Keratinocyte (primary cell): ENCODE measurements around the gene KLRF2. TPM values are rescaled to one million over a fixed set of nuclear protein-coding genes. Genes with fewer than 3 reads are reported as not detected.

Experiments used
- DNase-seq: peaks from one replicate; pipeline ENCODE4 v3.0.0-alpha.2; 2011; ENCODE audit warnings: low read depth, missing footprints, low spot score
- FAIRE-seq: peaks from 2 replicates; lab custom pipeline; 2011; peaks lifted over from hg19 to GRCh38; lab: Jason Lieb, UNC
- H2AFZ ChIP-seq: 2 replicates; pipeline ENCODE4 v1.6.0; 2012; ENCODE audit warnings: low read length, control low read depth, inconsistent platforms; ENCODE audit not compliant: control insufficient read depth
- H3K27ac ChIP-seq: 2 replicates; pipeline ENCODE4 v1.5.1; 2011; ENCODE audit warnings: low read length; ENCODE audit not compliant: control insufficient read depth, insufficient read depth
- H3K27me3 ChIP-seq: 3 replicates; pipeline ENCODE4 v1.6.0; 2011; ENCODE audit warnings: low read length; ENCODE audit not compliant: control insufficient read depth, insufficient read depth; ENCODE audit errors: extremely low read depth
- H3K36me3 ChIP-seq, 2 experiments: 2 replicates in 1 of 2; 3 replicates in 1 of 2; pipeline ENCODE4 v1.5.1; 2011; ENCODE audit warnings: low read length in 2 of 2, mild to moderate bottlenecking in 1 of 2; ENCODE audit not compliant: control insufficient read depth in 2 of 2, insufficient read depth in 2 of 2; ENCODE audit errors: extremely low read depth in 1 of 2
- H3K4me1 ChIP-seq: 3 replicates; pipeline ENCODE4 v1.5.1; 2011; ENCODE audit warnings: low read length; ENCODE audit not compliant: control insufficient read depth, insufficient read depth; ENCODE audit errors: extremely low read depth
- H3K4me2 ChIP-seq: 3 replicates; pipeline ENCODE4 v1.6.0; 2011; ENCODE audit warnings: low read depth, low read length; ENCODE audit not compliant: control insufficient read depth, insufficient read depth; ENCODE audit errors: extremely low read depth
- H3K4me3 ChIP-seq, 3 experiments: fragments of 200-600 bp in 1 of 3; sonication (generic) in 1 of 3; 2 replicates in 2 of 3; 3 replicates in 1 of 3; pipeline ENCODE4 v1.5.1; 2011 to 2016; ENCODE audit warnings: low read length in 3 of 3, mild to moderate bottlenecking in 3 of 3, control low read depth in 2 of 3, inconsistent platforms in 1 of 3, low read depth in 1 of 3, mixed read lengths in 1 of 3, mixed run types in 1 of 3, moderate library complexity in 1 of 3; ENCODE audit not compliant: control insufficient read depth in 2 of 3, insufficient read depth in 2 of 3; ENCODE audit errors: extremely low read depth in 1 of 3
- H3K79me2 ChIP-seq: 2 replicates; pipeline ENCODE4 v1.6.0; 2012; ENCODE audit warnings: low read length; ENCODE audit not compliant: control insufficient read depth, insufficient read depth
- H3K9ac ChIP-seq: 3 replicates; pipeline ENCODE4 v1.6.0; 2011; ENCODE audit warnings: low read length; ENCODE audit not compliant: control insufficient read depth, insufficient read depth; ENCODE audit errors: extremely low read depth
- H3K9me1 ChIP-seq: 3 replicates; pipeline ENCODE4 v1.6.0; 2011; ENCODE audit warnings: low read length; ENCODE audit not compliant: control insufficient read depth, insufficient read depth; ENCODE audit errors: extremely low read depth
- H3K9me3 ChIP-seq: 2 replicates; pipeline ENCODE4 v1.5.1; 2012; ENCODE audit warnings: low read depth, low read length; ENCODE audit not compliant: control insufficient read depth
- H4K20me1 ChIP-seq: 3 replicates; pipeline ENCODE4 v1.6.0; 2011; ENCODE audit warnings: low read length; ENCODE audit not compliant: control insufficient read depth, insufficient read depth; ENCODE audit errors: extremely low read depth
- CTCF ChIP-seq, 3 experiments: IDR thresholded peaks in 1 of 3; conservative IDR thresholded peaks in 1 of 3; optimal IDR thresholded peaks in 1 of 3; 2 replicates in 2 of 3; 3 replicates in 1 of 3; pipeline versions ENCODE3 to v1.5.1; 2011; ENCODE audit warnings: low read length in 3 of 3, mild to moderate bottlenecking in 3 of 3, moderate library complexity in 2 of 3, control low read depth in 1 of 3, inconsistent platforms in 1 of 3; ENCODE audit not compliant: insufficient read depth in 2 of 3; ENCODE audit errors: extremely low read depth in 1 of 3
- EZH2 ChIP-seq: IDR thresholded peaks from one replicate; pipeline ENCODE4 v1.6.1; 2012; ENCODE audit warnings: inconsistent platforms, mild to moderate bottlenecking, low read length, moderate library complexity
- dilution Hi-C: fragments of 300-500 bp; cut with MboI; formaldehyde crosslinking; loops from one replicate; pipeline ENCODE4 v1.7.0; 2020; ENCODE audit warnings: low sequenced_read_pairs; ENCODE audit not compliant: extremely low pct_ligation_motif_present
- polyA plus RNA-seq, 5 experiments: library from polyadenylated mRNA; depleted of rRNA in 3 of 5; stranded (reverse) in 3 of 5; stranded (forward) in 1 of 5; unstranded in 1 of 5; fragments of >200 nt; gene quantifications; 1 replicate in 1 of 5; 2 replicates in 3 of 5; 3 replicates in 1 of 5; pipeline versions ENCODE4 v1.2.1 to v1.2.3, GENCODE V29; 2011 to 2012; ENCODE audit warnings: missing spikeins in 2 of 5, low read depth in 1 of 5, low replicate concordance in 1 of 5

KLRF2 gene
- polyA plus RNA-seq, 1 donor (not counting 4 experiments of a cell fraction or from before 2014, with no cell fraction given): not detected

GRCh38 chr12:9908350-9908749 is 27.1 kb downstream of the KLRF2 start:
- FAIRE-seq: no peak
- Histone ChIP-seq H3K27ac (no peak overlapping the region), H2AFZ (no peak overlapping the region), H3K27me3 (no peaks in the 10 kb centered on the region), H3K4me2 (no peak overlapping the region), H3K36me3 (no peaks in the 10 kb centered on the region), H3K4me3 (no peak overlapping the region), H3K9me1 (no peaks in the 10 kb centered on the region), H3K9ac (no peak overlapping the region), H3K79me2 (no peaks in the 10 kb centered on the region), H4K20me1 (no peaks in the 10 kb centered on the region), H3K4me1 (no peaks in the 10 kb centered on the region), H3K9me3 (peaks cover 16% of the 10 kb centered on the region)
- no peak for TF ChIP-seq EZH2
- no peak for TF ChIP-seq CTCF (optimal IDR thresholded peaks at IDR 0.05 in 1 of 3, IDR thresholded peaks at IDR 0.05 in 1 of 3, conservative IDR thresholded peaks at IDR 0.05 in 1 of 3; ENCODE audit: extremely low read depth in 1 of 3, insufficient read depth in 2 of 3, low read length in 3 of 3)
- no peak for DNase-seq
- dilution Hi-C loops: no loop called here

- Histone ChIP-seq H3K27ac (no peak overlapping the region), H3K4me2 (no peak overlapping the region), H3K9me1 (no peaks in the 10 kb centered on the region), H3K27me3 (no peaks in the 10 kb centered on the region), H3K9me3 (peaks cover 12% of the 10 kb centered on the region), H3K9ac (no peak overlapping the region), H3K4me1 (no peaks in the 10 kb centered on the region), H3K4me3 (no peak overlapping the region), H3K36me3 (no peaks in the 10 kb centered on the region), H4K20me1 (no peaks in the 10 kb centered on the region), H2AFZ (no peak overlapping the region), H3K79me2 (no peaks in the 10 kb centered on the region)
- DNase-seq (no peak), FAIRE-seq (no peak)
- no peak for TF ChIP-seq EZH2
- no peak for TF ChIP-seq CTCF (optimal IDR thresholded peaks at IDR 0.05 in 1 of 3, IDR thresholded peaks at IDR 0.05 in 1 of 3, conservative IDR thresholded peaks at IDR 0.05 in 1 of 3; ENCODE audit: extremely low read depth in 1 of 3, insufficient read depth in 2 of 3, low read length in 3 of 3)
- dilution Hi-C loops: no loop called here
Measured at GRCh38 chr12:9909724-9910123, 28.4 kb downstream of the KLRF2 start.
